BLaER1 (cell line): Measurements from ENCODE around the gene CAPZA2.

Source experiments
- H3K27ac ChIP-seq: shearing (Covaris generic); formaldehyde crosslinking; 2 replicates; pipeline ENCODE4 v1.8.1; 2022
- H3K27me3 ChIP-seq: shearing (Covaris generic); formaldehyde crosslinking; 2 replicates; pipeline ENCODE4 v1.8.1; 2022
- H3K36me3 ChIP-seq: shearing (Covaris generic); formaldehyde crosslinking; 2 replicates; pipeline ENCODE4 v1.8.1; 2022
- H3K4me1 ChIP-seq: shearing (Covaris generic); formaldehyde crosslinking; 2 replicates; pipeline ENCODE4 v1.8.1; 2022
- H3K4me2 ChIP-seq: shearing (Covaris generic); formaldehyde crosslinking; 2 replicates; pipeline ENCODE4 v1.8.1; 2022
- H3K4me3 ChIP-seq: shearing (Covaris generic); formaldehyde crosslinking; 2 replicates; pipeline ENCODE4 v1.8.1; 2022
- H3K9ac ChIP-seq: shearing (Covaris generic); formaldehyde crosslinking; 2 replicates; pipeline ENCODE4 v1.8.1; 2022
- H3K9me3 ChIP-seq: shearing (Covaris generic); formaldehyde crosslinking; 2 replicates; pipeline ENCODE4 v1.8.1; 2022
- H4K20me1 ChIP-seq: shearing (Covaris generic); formaldehyde crosslinking; 2 replicates; pipeline ENCODE4 v1.8.1; 2022
- Cebpa-rat ChIP-seq: shearing (Covaris generic); IDR thresholded peaks from 2 replicates; pipeline ENCODE4 v1.8.1; 2022

Gene CAPZA2

DNA sequence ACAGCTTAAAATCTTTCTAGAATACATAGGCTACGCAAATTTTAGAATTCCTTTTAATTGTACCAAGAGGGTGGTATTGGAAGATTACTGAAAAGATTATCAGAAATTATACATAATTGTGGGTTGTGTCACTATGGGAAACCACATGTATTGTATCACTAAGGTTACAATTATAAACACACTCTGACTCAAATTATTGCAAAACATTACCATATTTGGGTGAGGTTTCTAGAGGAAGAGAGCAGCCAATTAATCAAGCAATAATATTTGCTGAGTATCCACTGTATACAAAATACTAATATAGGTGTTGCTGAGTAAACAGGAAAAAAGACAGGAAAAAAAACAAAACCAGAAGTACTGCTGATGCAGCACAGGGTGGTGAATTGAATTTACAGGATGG lies 3.1 kb upstream of the CAPZA2 start:
- Histone ChIP-seq H3K27ac (no peak overlapping the region), H3K9ac (no peak overlapping the region), H4K20me1 (peaks cover 14% of the 10 kb centered on the region), H3K4me3 (no peak overlapping the region), H3K4me1 (peaks cover 11% of the 10 kb centered on the region), H3K27me3 (no peaks in the 10 kb centered on the region), H3K36me3 (no peaks in the 10 kb centered on the region), H3K9me3 (no peaks in the 10 kb centered on the region), H3K4me2 (no peak overlapping the region)
- TF ChIP-seq Cebpa-rat = no peak

- Histone ChIP-seq H3K36me3 (peaks cover 9% of the 10 kb centered on the region; the same call in 1 of the 2 replicates), H3K4me2 (peak overlapping the region; percentile 18; the same call in 1 of the 2 replicates), H3K4me1 (peaks cover 16% of the 10 kb centered on the region), H3K9ac (no peak overlapping the region), H4K20me1 (peaks cover 38% of the 10 kb centered on the region), H3K27me3 (no peaks in the 10 kb centered on the region), H3K27ac (no peak overlapping the region), H3K9me3 (peaks cover 4% of the 10 kb centered on the region; the same call in 1 of the 2 replicates), H3K4me3 (no peak overlapping the region; the same call in 1 of the 2 replicates)
- no peak for TF ChIP-seq Cebpa-rat
Observed at GRCh38 chr7:116861717-116862116, 670 bp upstream of the CAPZA2 start.

DNA sequence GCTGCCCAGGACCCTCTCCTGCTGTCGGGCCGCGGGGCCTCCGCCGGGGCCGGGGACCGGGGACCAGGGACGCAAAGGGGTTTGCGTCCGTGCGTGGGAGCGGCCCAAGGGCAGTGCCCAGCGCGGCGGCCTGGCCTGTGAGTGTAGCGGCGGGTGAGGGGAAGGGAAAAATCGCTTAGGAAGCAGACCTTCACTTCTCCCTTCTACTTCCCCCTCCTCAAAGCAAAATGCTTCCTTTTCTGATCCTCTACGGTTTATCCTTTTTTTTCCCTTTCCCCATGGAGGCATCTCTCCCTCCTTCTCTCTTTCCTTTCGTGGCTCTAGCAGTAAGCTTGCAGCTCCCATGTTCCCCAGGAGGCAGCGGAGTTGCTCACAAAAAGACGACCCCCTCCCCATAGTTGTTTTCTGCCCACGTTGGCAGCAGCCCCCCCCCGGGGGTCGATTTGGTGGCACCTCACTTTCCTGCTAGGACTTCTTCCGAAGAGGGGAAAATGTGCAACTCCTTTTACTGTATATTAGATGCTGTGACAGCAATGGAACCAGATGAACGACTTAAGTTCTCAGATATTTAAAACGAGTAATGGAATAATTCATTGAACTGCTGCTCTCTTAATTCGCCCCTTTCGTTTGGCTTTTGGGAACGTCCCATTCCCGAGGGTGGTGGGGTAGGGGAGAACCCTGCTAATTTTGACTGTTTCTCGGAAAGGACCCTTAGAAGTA lies 724 bp downstream of the CAPZA2 start:
- no peak for TF ChIP-seq Cebpa-rat
- Histone ChIP-seq H3K4me2 (peak overlapping the region; percentile 95), H3K4me1 (peaks cover 16% of the 10 kb centered on the region), H3K27ac (peak overlapping the region; percentile 94), H3K9ac (peak overlapping the region; percentile 96), H4K20me1 (peaks cover 52% of the 10 kb centered on the region), H3K27me3 (no peaks in the 10 kb centered on the region), H3K36me3 (peaks cover 18% of the 10 kb centered on the region; the same call in 1 of the 2 replicates), H3K9me3 (peaks cover 4% of the 10 kb centered on the region; the same call in 1 of the 2 replicates), H3K4me3 (peak overlapping the region; percentile 91)

GRCh38 chr7:116863936-116864500 lies 1.6 kb downstream of the CAPZA2 start:
- Histone ChIP-seq H3K4me1 (peaks cover 16% of the 10 kb centered on the region), H3K27ac (no peak overlapping the region)

GRCh38 chr7:116871061-116871700 lies 8.8 kb downstream of the CAPZA2 start:
- Histone ChIP-seq H3K36me3 (peaks cover 63% of the 10 kb centered on the region), H3K27ac (no peak overlapping the region), H3K4me1 (no peaks in the 10 kb centered on the region), H4K20me1 (peaks cover 100% of the 10 kb centered on the region), H3K4me3 (no peak overlapping the region), H3K9ac (no peak overlapping the region), H3K4me2 (no peak overlapping the region), H3K9me3 (peaks cover 8% of the 10 kb centered on the region; the same call in 1 of the 2 replicates), H3K27me3 (no peaks in the 10 kb centered on the region)
- no peak for TF ChIP-seq Cebpa-rat

More at GRCh38 chr7:116863936-116864500, 1.6 kb downstream of the CAPZA2 start:
- Histone ChIP-seq H3K36me3 (peaks cover 23% of the 10 kb centered on the region; the same call in 1 of the 2 replicates), H3K9me3 (peaks cover 4% of the 10 kb centered on the region; the same call in 1 of the 2 replicates), H3K4me3 (peak overlapping the region; percentile 91), H3K4me2 (peak overlapping the region; percentile 95), H3K9ac (peak overlapping the region; percentile 96), H3K27me3 (no peaks in the 10 kb centered on the region), H4K20me1 (peaks cover 61% of the 10 kb centered on the region)
- TF ChIP-seq Cebpa-rat = no peak

- H4K20me1 ChIP-seq = peaks cover 100% of the 10 kb centered on the region
- peaks cover 68% of the 10 kb centered on the region for H3K36me3 ChIP-seq
- H3K4me1 ChIP-seq = no peaks in the 10 kb centered on the region
- no peak overlapping the region for H3K4me2 ChIP-seq
- H3K9me3 ChIP-seq = peaks cover 8% of the 10 kb centered on the region; the same call in 1 of the 2 replicates
- no peaks in the 10 kb centered on the region for H3K27me3 ChIP-seq
- H3K9ac ChIP-seq = no peak overlapping the region
- TF ChIP-seq Cebpa-rat = no peak
- no peak overlapping the region for H3K4me3 ChIP-seq
- no peak overlapping the region for H3K27ac ChIP-seq
Observed at GRCh38 chr7:116872026-116872425, 9.6 kb downstream of the CAPZA2 start.

DNA sequence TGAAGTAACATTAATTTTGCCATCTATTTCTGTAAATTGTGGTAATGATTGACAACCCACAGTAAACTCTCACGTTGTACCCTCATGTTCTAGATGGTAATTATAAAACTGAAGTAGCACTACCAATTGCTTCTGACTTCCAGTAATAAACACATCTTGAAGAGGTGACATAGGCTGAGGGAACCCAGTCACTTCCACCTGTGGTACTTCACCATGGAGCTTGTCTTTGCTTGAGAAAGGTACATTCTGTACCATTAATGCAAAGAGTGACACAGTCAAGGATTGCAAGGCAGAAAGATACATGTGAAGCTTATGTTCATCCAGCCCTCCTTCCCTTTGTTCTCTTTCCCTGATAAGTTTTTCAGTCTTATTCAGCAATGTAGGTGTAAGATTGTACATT lies 11.2 kb downstream of the CAPZA2 start:
- no peak overlapping the region for H3K4me2 ChIP-seq
- no peak overlapping the region for H3K4me3 ChIP-seq
- no peak overlapping the region for H3K27ac ChIP-seq
- peaks cover 100% of the 10 kb centered on the region for H4K20me1 ChIP-seq
- H3K9ac ChIP-seq = no peak overlapping the region
- no peak for TF ChIP-seq Cebpa-rat
- no peaks in the 10 kb centered on the region for H3K4me1 ChIP-seq
- peaks cover 8% of the 10 kb centered on the region; the same call in 1 of the 2 replicates for H3K9me3 ChIP-seq
- H3K36me3 ChIP-seq = peaks cover 67% of the 10 kb centered on the region
- H3K27me3 ChIP-seq = no peaks in the 10 kb centered on the region

GRCh38 chr7:116876664-116877442 lies 14.5 kb downstream of the CAPZA2 start:
- Histone ChIP-seq H3K9ac (no peak overlapping the region), H3K4me3 (no peak overlapping the region), H3K4me1 (no peaks in the 10 kb centered on the region), H3K27ac (no peak overlapping the region), H3K36me3 (peaks cover 75% of the 10 kb centered on the region), H3K27me3 (no peaks in the 10 kb centered on the region), H3K9me3 (peaks cover 6% of the 10 kb centered on the region), H4K20me1 (peaks cover 99% of the 10 kb centered on the region), H3K4me2 (no peak overlapping the region)
- TF ChIP-seq Cebpa-rat = no peak

DNA sequence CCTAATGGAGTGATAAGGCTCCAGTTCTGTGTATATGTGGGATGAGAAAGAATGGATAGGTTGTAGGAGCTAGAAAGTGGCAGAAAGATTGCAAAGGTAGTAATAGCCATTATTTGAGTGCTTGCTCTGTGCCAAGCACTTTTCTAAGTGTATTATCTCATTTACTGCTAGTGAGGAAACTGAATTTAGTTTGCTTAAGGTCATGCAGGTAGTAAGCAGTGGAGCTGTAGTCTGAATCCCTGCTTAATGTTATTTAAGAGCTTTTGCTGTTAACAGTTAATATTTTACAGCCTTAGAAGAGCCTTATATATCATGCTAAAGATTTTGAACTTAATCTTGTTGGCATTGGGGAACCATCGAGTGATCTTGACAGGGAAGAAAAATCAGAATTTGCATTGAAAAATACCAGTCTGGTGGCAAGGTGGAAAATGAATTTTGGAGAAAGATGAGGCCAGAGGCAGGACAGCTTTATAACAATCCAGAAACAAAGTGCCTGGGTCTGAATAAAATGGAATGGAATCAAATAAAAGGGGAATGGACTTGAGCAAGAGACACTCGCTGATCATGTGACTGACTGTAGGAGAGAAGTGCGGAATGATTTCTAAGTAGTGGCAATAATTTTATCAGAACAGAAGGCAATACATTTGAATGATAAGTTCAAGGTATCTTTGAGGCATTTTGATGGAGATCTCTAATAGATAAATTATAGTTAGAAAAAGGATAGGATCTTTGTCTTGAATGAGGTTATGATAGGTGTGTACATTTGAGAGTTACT lies 15.2 kb downstream of the CAPZA2 start:
- Histone ChIP-seq H3K9me3 (peaks cover 13% of the 10 kb centered on the region), H3K9ac (no peak overlapping the region), H3K4me2 (no peak overlapping the region), H3K4me1 (no peaks in the 10 kb centered on the region), H3K4me3 (no peak overlapping the region), H3K27ac (no peak overlapping the region), H3K27me3 (no peaks in the 10 kb centered on the region), H4K20me1 (peaks cover 99% of the 10 kb centered on the region), H3K36me3 (peaks cover 73% of the 10 kb centered on the region)
- TF ChIP-seq Cebpa-rat = no peak
